22Rv1 (cell line): ENCODE results near the gene NAA80.

Experiments
- ZFX ChIP-seq: fragments of 450-650 bp; IDR thresholded peaks from 2 replicates; pipeline ENCODE4 v1.6.1; 2017; ENCODE audit warnings: antibody characterized with exemption, borderline replicate concordance
- TF ChIP-seq, protein P1 (sequence below): fragments of 450-650 bp; IDR thresholded peaks from 2 replicates; pipeline ENCODE4 v1.5.1; 2017; ENCODE audit warnings: mild to moderate bottlenecking

DNA sequence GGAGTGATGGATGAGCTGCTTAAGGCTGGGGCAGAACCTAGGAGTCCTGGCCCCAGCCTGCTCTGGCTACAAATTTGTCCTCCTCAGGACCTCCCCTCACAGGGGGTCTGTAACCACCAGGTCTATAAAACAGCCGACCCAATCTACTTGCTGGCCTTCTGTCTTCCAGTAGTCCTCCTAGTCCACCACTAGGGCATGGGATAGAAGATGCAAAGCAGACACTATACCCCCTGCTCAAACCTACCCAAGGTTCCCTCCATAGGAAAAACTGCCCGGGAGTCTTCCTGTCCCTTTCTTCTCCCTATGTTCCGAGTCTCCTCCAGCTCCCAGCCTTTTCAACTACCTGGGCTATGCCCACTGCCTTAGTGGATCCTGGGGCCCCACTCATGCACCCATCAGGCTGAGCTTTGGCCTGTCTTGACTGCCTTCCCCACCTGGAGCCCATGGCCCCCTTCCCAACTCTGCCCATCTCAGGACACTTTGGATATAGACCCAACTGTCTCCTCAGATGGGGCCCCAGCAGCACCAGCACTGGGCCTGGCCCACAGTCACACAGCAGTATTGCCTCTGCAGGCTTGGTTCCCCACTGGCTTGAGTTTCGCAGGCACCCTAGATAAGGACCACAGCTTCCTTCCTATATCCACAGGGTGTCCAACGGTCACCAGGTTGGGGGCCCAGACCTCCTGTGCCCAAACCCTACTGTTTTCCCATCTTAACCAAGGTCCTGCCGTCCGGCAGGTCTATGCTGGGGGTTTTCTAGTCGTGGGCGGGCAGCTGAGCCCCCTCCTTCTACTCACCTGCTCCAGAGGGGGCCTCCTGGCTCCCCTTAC lies 1.1 kb downstream of the NAA80 start:
- TF ChIP-seq, protein P1, sequence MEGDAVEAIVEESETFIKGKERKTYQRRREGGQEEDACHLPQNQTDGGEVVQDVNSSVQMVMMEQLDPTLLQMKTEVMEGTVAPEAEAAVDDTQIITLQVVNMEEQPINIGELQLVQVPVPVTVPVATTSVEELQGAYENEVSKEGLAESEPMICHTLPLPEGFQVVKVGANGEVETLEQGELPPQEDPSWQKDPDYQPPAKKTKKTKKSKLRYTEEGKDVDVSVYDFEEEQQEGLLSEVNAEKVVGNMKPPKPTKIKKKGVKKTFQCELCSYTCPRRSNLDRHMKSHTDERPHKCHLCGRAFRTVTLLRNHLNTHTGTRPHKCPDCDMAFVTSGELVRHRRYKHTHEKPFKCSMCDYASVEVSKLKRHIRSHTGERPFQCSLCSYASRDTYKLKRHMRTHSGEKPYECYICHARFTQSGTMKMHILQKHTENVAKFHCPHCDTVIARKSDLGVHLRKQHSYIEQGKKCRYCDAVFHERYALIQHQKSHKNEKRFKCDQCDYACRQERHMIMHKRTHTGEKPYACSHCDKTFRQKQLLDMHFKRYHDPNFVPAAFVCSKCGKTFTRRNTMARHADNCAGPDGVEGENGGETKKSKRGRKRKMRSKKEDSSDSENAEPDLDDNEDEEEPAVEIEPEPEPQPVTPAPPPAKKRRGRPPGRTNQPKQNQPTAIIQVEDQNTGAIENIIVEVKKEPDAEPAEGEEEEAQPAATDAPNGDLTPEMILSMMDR: no peak
- TF ChIP-seq ZFX: no peak
